ENCODE data around the gene LAMB2.
A peak's percentile ranks its signal among the peaks of the same experiment; 100 is the strongest.

The LAMB2 gene

GRCh38 chr3:49120096-49120437, 12.8 kb downstream of the LAMB2 start:
- no peak for DNase-seq

- DNase-seq: no peak
Observed at GRCh38 chr3:49119439-49119838, 13.4 kb downstream of the LAMB2 start.

- no peak for DNase-seq
Observed at GRCh38 chr3:49119036-49119435, 13.8 kb downstream of the LAMB2 start.

- no peak for DNase-seq
Observed at GRCh38 chr3:49112262-49112661, 20.6 kb downstream of the LAMB2 start.

GRCh38 chr3:49111347-49111746, 21.5 kb downstream of the LAMB2 start:
- no peak for DNase-seq

GRCh38 chr3:49110780-49111179, 22.1 kb downstream of the LAMB2 start:
- DNase-seq: no peak

- DNase-seq: no peak
Observed at GRCh38 chr3:49108346-49108745, 24.5 kb downstream of the LAMB2 start.

GRCh38 chr3:49104427-49105291, 28.2 kb downstream of the LAMB2 start, which contains the start of gene QARS1:
QARS1 (minus strand) TSS chr3:49104757; CDS start chr3:49104733, 24 bp downstream.
- DNase-seq: peak; percentile 68

- no peak for DNase-seq
Observed at GRCh38 chr3:49104052-49104426, 28.8 kb downstream of the LAMB2 start.

- no peak for DNase-seq
Observed at GRCh38 chr3:49100046-49100615, 32.7 kb downstream of the LAMB2 start.

- DNase-seq: no peak
Observed at GRCh38 chr3:49098910-49099630, 33.8 kb downstream of the LAMB2 start.

- no peak for DNase-seq
Observed at GRCh38 chr3:49098429-49098828, 34.4 kb downstream of the LAMB2 start.

GRCh38 chr3:49093853-49094767, 38.7 kb downstream of the LAMB2 start, which contains the start of gene QRICH1:
QRICH1 (minus strand) TSS chr3:49094071; CDS start chr3:49077017, 17,054 bp downstream.
- DNase-seq: peak; percentile 92

- DNase-seq: peak; percentile 56
Observed at GRCh38 chr3:49092938-49093852, 39.7 kb downstream of the LAMB2 start.

GRCh38 chr3:49081429-49081828, 51.4 kb downstream of the LAMB2 start:
- DNase-seq: peak; percentile 41

GRCh38 chr3:49079270-49079669, 53.6 kb downstream of the LAMB2 start:
- no peak for DNase-seq

GRCh38 chr3:49076646-49077045, 56.2 kb downstream of the LAMB2 start:
- no peak for DNase-seq

GRCh38 chr3:49076116-49076515, 56.7 kb downstream of the LAMB2 start:
- no peak for DNase-seq
